Bone marrow (tissue), 2 donors: ENCODE data around the gene SLC16A3.

Experiments
- DNase-seq, 2 donors: peaks; one replicate each; lab custom pipeline; 2025; lab: John Stamatoyannopoulos, UW

SLC16A3 gene

DNA sequence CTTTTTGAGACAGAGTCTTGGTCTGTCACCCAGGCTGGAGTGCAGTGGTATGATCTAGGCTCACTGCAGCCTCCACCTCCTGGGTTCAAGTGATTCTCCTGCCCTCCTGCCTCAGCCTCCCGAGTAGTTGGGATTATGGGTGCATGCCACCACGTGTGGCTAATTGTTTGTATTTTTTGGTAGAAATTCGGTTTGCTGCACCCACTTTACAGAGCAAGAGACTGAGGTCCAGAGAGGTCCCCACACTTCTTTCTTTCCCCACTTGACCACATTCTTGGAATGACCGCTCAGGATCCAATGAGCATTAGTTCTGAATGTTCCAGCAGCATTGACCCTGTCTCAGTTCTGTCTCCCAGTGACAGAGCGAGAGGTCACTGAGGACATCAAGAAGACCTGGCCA is 5.3 kb upstream of the SLC16A3 start:
- no peak for DNase-seq

DNA sequence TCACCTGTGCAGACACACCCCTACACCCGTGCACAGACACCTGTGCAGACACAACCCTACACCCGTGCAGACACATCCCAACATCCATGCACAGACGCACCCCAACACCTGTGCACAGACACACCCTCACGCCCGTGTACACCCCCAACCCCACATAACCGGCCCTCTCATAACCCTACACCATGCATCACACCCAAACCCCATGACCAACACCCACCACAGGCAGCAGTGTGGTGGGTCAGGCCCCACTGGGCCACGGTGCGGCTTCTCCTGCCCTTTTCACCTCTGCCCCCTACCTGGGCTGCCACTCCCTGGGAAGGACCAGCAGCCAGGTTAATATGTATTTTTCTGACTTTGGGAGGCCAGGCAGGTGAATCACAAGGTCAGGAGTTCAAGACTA is 4.2 kb upstream of the SLC16A3 start:
- no peak for DNase-seq

DNA sequence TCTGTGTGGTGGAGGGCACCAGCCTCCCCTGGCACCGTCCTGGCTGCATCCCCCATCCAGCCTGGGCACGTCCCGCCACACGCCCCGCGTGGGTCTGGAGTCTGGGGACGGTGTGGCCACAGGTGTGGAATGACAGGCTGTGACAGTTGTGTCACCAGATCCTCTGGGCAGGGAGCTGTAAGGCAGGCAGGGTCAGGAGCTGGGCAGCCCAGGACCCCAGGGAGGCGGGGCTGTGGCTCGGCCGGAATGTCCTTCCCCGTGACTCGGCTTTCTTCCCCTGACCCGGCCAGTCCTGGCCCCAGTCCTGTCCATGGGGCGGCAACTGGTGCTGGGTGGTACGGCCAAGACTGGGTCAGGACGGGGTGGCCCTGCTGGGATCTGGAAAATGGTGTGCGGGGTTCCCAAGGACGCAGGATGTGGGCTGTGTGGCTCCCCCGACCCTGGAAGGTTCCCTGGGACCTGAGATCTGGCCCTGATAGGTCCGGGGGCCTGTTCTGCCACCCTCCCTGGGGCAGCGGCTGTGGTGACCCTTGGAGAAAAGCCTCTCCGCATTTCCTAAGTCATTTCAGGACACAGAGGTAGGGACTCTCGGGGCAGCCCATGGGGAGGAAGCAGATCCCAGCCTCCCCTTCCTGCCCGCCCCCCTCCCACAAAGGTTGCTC is 3.3 kb upstream of the SLC16A3 start:
- DNase-seq: no peak

DNA sequence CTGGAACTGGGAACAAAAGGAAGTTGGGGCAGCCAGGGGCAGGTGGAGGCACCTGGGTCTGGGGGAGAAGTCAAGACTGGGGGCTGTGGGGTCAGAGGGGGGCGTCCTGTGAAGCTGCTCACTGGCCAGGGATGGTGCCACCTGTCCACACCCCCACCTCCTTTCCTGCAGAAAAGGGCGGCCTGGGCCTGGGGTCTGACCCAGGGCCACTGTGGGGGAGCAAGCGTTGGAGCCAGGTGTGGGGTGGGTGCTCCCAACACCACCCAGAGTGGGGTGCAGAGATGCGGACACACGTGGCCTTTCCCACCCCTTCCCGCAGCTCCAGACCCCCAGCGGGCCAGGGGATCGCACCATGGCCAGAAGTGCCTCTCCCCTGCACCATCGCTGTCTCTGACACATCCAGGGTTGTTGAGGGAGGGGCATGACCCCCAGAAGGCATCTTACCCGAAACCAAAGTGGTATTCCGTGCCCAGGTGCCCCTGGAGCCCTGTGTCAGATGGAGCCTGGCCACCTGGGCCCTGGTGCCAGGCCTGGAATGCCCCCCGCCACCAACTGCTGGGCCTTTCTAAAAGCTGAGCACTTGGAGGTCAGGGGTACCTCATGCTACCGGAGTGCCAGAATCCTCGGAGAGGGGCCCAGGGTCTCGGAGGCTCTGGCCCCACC is 2.6 kb upstream of the SLC16A3 start:
- DNase-seq: no peak

DNA sequence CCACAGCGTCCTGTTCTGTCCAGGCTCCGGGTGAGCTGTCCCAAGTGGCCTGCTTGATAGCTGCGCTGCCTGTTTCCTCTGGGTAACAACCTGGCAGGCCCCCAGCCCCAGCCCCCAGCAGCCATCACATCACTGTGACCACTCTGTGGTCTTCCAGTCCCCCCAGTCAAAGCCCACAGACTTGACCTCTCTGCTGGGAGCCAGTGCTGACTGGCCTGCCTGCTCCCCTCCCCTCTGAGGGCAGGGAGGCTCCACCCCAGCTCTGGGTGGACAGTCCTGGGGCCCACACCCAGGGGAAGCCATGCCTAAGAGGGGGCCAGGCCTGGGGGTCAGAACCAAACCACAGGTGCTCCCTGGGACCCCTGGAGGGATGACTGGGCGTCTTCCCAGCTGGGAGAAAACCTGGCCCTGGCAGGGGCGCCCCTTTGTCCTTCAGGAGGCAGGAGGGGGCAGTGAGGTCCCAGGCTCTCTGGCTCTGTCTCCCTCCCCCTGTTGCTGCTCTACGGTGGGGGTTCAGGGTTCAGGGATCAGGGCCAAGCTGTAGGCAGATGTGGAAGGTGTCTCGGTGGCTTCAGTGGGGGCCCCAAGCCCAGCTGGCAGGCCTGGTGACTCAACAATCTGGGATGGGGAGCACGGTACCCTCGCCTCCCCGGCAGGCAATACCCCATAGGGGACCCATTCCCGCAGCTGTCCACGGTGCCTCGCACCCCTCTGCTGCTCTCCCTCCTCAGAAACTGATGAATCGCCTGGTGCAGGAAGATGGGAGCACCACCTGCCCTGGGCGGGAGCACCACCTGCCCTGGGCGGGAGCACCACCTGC is 1.8 kb upstream of the SLC16A3 start:
- DNase-seq: no peak

DNA sequence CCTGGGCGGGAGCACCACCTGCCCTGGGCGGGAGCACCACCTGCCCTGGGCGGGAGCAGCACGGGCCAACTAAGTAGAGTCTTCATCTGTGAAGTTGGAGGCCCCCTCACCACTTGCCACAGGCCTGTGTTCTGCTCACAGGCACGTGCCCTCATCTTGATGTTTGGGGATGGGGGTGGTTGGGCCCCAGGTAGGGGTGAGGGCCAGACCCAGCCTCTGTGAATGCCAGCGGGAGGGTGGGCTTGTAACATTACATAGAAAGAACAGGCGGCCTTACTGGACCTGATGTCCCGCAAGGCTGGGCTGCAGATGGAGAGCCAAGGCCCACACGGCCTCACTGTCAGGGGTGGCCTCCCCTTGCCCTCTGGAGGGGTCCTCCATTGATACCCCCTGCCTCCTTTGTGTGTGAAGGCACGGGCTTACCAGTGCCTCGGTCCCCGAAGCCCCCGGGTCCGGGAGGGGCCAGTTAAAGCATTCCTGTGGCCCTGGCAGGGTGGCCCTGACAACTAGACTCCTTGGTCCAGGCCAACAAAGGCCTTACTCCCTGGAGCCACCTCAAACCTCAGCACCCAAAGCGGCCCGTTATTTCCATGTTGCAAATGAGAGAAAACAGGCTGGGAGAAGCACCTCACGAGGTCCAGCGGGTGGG is 1.1 kb upstream of the SLC16A3 start:
- DNase-seq: no peak

DNA sequence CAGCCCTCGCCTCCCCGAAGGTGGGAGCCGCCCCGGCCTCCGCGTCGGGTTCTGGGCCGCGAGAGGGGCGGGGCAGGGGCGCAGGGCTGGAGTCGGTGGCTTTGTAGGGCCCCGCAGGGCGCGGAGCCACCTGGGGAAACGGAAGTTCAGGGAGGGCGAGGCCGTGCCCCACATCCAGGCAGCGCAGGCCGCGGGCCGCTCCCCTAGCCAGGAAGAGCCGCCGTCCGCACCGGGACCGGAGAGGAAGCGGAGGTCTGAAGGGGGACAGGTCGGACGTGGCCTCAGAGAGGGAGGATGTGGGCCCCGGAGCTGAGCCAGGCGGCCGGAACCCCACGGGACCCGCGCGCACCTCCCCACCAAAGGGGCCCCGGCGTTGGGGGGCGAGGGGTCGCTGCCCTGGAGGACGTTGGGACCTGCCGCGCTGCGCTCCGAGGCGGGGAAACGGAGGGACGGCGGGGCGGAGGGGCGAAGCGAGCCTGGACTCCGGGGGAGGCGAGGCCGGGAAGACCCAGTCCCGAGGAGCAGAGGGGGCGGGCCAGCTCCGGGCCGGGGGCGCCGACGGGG is 482 bp upstream of the SLC16A3 start:
- DNase-seq: peak in 1 of 2 donors; percentile 81

DNA sequence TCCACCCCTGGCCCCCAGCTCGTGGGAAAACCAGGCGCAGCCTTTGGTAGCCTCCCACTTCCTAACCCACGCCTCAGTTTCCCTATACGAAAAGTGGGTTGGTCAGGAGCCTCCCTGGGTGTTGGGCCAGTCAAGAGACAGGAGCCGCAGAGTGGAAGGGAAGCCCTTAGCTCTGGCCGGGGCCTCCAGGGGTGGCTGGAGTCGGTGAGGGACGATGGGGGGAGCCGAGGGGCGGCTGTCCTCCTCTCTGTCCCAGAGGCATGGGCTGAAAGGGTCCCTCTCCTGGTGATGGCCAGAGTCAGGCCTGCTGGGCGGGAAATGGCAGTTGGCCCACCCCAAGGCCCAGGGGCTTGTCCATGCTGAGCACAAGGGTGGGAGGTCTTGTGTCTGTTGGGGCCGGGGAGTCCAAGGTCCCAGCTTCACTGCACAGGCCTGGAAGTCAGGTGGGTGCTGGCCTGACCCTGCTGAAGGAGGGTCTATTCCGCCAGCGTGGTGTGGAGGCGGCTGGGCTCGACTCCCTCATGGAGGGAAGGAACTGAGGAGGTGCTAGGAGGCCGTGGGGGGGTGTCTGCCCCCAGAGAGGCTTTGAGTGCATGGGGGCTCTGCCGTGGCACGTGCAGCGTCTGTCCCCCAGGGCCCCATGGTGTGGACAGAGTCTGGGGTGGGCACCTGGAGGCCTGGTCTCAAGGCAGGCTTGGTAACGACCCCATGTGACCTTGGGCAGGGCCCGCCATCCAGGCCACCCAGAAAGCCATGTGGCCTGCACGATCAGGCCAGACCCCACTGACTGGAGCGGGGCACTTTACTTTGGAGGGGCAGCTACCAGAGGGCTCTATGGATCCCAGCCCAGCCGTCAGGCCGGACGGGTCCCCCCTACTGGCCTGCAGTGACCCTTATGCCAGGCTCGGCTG is 1.1 kb downstream of the SLC16A3 start:
- DNase-seq: peak in 1 of 2 donors; percentile 48

DNA sequence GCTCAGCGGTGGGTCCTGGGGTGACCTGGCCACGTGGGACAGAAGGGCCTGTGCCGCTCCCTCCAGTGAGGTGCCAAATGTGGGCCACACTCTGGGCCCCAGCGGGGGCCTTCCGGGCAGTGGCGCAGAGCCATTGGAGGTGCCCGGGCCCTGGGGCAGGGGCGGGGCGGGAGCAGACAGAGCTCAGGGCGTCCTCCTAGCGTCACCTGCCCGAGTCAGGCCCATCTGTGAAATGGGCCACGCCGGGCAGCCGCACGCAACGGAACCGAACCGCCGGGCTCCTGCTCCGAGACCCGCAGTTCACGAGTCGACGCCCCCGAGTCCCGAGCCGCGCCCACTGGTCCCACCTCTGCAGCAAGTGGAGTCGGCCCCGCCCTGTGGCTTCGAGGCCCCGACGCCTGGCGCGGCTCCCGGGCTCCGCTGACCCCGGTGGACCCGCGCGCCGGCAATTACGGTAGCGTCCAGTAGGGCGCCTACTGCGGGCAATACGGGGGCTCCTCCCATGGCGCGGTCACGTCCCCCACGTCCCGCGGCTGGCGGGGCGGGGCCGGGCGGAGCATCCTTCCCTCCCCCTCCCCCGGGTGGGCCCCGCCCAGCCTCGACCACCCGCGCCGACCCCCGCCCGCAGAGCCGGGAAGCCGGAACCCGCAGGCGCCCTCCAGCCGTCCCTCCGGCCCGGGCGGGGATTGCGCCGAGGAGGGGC is 1.9 kb downstream of the SLC16A3 start:
- DNase-seq: peak; percentile 32 to 70

DNA sequence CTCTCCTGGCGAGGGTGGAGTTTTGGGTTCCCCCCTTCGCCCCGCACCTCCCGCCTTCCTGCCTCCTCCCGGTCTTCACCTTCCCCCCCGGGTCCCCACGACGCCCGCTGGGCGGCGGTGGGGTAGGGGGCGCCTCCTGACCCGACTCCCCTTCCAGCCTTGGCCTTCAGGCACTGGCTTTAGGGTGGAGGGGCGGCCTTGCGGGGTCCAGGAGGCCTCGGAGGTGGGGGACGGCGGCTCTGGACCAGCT is 2.4 kb downstream of the SLC16A3 start:
- DNase-seq: peak in 1 of 2 donors; percentile 70

DNA sequence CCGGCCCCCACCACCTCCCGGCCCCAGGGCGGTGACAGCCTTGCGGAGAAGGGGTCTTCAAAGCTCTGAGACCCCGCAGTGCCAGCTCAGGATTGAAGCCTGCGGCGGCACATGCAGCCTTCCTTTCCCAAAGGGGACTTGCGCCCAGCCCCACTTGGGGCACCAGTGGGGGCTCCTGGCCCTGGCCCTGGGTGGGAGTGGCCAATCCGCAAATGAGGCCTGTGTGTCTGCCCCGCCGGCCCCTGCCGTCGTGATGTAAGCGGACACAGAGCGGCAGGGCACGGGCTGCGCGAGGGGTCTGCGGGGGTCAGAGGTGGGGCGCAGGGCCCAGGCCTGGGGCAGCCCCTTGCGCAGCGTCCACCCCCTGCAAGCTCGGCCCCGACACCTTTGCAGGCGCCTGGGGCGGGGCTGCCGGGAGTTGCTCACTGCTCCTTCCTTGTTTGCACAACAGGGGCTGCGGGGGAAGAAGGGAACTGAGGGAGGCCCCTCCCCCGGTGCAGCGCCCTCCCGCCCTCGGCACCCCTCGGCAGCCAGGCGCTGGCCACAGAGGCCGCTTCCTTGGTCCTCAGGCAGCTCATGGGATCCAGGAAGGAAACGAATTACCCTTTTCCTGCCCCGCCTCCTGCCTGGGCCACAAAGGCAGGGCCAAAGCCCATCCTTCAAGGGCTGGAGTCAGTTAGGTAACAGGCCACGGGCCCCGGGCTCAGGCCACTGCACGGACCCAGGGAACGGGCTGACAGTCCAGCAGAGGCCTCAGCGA is 2.9 kb downstream of the SLC16A3 start:
- peak in 1 of 2 donors; percentile 84 for DNase-seq

DNA sequence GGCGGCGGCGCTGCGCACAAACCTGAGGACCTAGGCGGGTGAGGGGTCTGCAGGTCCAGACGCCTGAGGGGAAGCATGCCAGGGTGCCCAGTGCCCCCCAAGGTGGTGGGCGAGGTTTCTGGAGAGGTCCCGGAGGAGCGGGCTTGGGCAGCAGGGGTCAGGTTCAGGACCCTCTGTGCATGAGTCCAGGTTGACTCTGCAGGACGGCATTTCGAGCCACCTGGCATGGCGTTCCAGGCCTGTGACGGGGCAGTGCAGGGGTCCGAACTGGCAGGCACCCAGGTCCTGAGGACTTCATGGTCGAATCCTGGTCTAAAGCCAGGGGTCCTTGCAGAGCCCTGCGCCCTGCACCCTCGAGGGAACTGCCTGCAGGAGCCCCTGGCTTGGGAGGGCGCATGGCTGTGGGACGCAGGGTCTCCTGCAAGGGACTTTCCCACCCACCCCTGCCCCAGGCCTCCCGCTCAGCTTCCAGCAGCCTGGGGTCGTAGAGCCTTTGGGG is 3.5 kb downstream of the SLC16A3 start:
- DNase-seq: no peak

DNA sequence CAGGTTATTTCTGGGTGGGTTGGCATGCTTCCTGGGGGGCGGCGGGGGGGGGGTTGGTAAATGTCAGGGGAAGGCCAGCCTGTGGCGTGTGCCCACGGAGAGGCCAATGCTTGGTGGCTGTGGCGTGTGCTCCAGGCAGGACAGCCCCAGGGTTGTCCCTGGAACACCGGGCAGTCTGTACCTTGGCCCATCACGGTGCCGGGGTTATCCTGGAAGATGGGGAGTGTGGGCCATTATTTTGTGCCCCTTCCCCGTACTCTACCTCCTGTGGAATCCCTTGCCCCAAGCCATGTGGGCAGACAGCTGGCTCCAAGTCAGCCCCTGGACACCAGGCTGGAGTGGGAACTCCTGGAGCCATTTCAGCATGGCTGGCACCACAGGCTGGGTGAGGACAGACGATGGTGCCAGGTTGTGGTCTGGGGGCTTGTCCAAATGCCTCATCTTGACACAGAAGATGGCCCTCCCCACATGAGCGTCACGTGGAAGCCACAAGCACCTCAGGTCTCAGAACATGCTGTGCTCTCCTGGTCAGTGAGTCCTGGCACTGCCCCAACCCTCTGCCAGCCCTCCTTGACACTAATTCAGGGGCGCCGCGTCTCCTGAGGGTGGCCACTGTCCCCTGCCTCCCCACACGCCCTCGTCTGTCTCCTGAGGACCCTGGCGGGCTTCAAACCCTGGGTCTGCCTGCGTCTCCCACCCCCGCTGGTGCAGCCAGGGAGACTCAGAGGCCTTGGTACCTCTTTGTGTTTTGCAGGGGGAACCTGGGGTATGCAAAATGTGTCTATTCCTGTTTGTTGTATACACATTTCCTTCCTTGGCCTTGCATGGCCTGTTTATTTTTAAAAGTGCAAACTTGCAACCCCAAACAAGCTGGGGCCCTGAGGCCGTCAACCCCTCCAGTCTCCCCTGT is 4.3 kb downstream of the SLC16A3 start:
- no peak for DNase-seq

DNA sequence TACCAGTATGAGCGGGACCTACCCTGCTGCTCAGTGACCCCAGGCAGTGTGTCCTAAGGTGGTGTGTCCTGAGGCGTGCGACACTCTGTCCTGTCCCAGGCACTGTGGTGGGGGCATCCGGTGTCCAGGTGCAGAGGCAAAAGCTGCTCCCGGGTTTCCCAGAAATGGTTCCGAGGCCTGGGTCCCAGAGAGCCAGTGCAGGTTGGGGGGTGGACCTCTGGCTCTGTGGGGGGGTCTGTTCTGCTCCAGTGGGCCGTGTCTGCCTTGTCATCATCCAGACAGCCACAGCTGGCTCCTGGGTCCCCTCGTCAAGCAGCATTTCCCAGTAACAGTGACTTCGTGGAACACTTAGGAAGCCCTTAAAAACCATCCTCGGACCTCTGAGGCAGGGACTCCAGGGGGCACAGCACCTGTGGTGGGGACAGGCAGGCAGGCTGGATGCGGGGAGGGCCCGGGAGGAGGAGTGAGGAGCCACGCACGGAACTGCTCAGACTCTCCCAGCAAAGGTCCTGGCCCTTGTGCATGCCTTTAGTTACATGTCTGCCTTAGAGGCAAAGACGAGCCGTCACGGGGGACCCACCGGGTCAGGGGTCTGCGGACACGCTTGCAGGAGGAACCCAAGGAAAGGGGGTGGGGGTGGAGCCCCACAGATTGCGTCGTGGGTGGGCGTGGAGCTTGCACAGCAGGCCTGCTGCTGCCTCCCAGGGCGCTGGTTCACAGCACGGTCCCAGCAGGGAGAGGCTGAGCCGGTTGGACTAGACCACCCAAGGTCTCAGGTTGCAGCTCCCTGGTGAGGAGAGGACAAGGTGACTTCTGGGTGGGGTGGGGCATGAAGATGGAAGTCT is 5.6 kb downstream of the SLC16A3 start:
- no peak for DNase-seq

DNA sequence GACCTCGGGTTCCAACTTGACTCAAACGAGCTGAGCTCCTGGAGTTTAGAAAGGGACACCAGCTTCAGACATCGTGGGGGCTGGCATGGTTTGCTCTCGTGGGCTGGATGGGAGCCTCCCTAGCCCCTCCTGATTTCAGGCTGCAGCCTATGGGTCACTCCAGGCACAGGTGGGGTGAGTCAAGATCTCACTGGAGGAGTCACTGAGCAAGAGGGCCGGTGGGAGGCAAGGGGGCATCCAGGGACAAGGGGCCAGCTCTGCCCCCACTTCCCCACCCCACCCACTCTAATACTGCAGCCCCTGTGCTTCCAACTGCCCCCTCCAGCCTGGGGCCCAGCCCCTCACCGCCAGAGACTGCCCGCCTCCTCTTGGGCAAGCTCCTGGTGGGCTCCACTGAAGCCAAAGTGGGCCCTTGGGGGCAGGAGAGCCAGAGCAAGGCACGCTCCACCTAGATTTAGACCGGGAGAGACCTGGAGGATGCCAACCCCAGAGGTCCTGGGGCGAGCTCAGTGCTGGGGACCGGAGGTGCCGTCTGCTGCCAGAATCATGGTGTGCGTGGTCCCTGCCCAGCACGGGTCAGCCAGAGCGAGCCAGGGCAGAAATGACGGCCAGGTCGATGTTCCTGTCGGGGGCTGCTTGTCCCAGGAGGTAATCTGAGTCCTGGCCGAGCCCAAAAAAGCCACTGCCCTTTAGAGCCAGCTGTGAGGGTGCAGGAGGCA is 6.4 kb downstream of the SLC16A3 start:
- no peak for DNase-seq

DNA sequence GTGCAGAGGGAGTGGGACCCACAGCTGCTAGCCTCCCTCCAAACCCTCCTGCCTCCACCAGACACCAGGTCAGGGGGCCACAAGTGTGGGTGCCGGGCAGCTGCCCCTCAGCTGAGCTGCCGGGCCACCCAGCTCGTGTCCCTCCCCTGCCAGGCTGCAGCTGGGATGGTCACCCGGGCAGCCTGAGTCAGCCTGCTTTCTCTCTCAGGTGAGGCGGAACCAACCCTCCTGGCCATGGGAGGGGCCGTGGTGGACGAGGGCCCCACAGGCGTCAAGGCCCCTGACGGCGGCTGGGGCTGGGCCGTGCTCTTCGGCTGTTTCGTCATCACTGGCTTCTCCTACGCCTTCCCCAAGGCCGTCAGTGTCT is 6.9 kb downstream of the SLC16A3 start:
- DNase-seq: no peak
